Liver (tissue), 9 donors: ENCODE results near the gene HCLS1. TPM values are rescaled to one million over a fixed set of nuclear protein-coding genes. Genes with fewer than 3 reads are reported as not detected.
A peak's percentile ranks its signal among the peaks of the same experiment; 100 is the strongest.

ENCODE experiments used
- DNase-seq: peaks from one replicate; pipeline ENCODE4 v3.0.0-alpha.2; 2017; ENCODE audit warnings: low spot score
- H3K27ac ChIP-seq, 2 donors: one replicate each; pipeline ENCODE4 v1.7.0; 2013; ENCODE audit warnings: inconsistent platforms in 2 of 2, low read length in 2 of 2, control low read depth in 1 of 2, low read depth in 1 of 2, mild to moderate bottlenecking in 1 of 2
- H3K27me3 ChIP-seq, 4 donors: one replicate each; pipeline versions ENCODE4 v1.6.1 to v1.7.0; 2013; ENCODE audit warnings: low read length in 3 of 4, inconsistent platforms in 1 of 4, mild to moderate bottlenecking in 1 of 4, moderate library complexity in 1 of 4; ENCODE audit not compliant: control insufficient read depth in 4 of 4, insufficient read depth in 4 of 4
- H3K36me3 ChIP-seq, 4 donors: one replicate each; pipeline versions ENCODE4 v1.6.1 to v1.7.0; 2013; ENCODE audit warnings: low read length in 3 of 4, mild to moderate bottlenecking in 3 of 4, low read depth in 1 of 4, moderate library complexity in 1 of 4; ENCODE audit not compliant: control insufficient read depth in 4 of 4, insufficient read depth in 3 of 4
- H3K4me1 ChIP-seq, 4 donors: one replicate each; pipeline versions ENCODE4 v1.6.1 to v1.7.0; 2013; ENCODE audit warnings: low read length in 3 of 4, mild to moderate bottlenecking in 3 of 4, moderate library complexity in 1 of 4; ENCODE audit not compliant: control insufficient read depth in 4 of 4, insufficient read depth in 4 of 4
- H3K4me3 ChIP-seq, 3 donors: one replicate each; pipeline versions ENCODE4 v1.6.1 to v1.7.0; 2013; ENCODE audit warnings: low read length in 3 of 3, control low read depth in 1 of 3, low read depth in 1 of 3, mild to moderate bottlenecking in 1 of 3
- H3K9ac ChIP-seq, 2 donors: one replicate each; pipeline ENCODE4 v1.7.0; 2013; ENCODE audit warnings: low read length in 2 of 2, mild to moderate bottlenecking in 2 of 2, moderate library complexity in 2 of 2, control low read depth in 1 of 2, low read depth in 1 of 2
- H3K9me3 ChIP-seq, 4 donors: one replicate each; pipeline versions ENCODE4 v1.6.1 to v1.7.0; 2013; ENCODE audit warnings: low read length in 3 of 4; ENCODE audit not compliant: control insufficient read depth in 4 of 4
- EGR1 ChIP-seq, 2 donors: IDR thresholded peaks; 2 replicates each; pipeline ENCODE4 v1.6.1; 2016 to 2018; ENCODE audit warnings: antibody characterized with exemption in 2 of 2, low read depth in 2 of 2
- FOXA1 ChIP-seq: IDR thresholded peaks from 2 replicates; pipeline ENCODE4 v1.6.1; 2016; ENCODE audit warnings: antibody characterized with exemption
- FOXA2 ChIP-seq: IDR thresholded peaks from 2 replicates; pipeline ENCODE4 v1.6.1; 2016; ENCODE audit warnings: antibody characterized with exemption
- GABPA ChIP-seq, 2 donors: IDR thresholded peaks in 1 of 2; conservative IDR thresholded peaks in 1 of 2; 2 replicates each; pipeline ENCODE4 v1.6.1; 2016; ENCODE audit warnings: antibody characterized with exemption in 2 of 2, mild to moderate bottlenecking in 1 of 2, moderate library complexity in 1 of 2
- HNF4A ChIP-seq, 2 donors: conservative IDR thresholded peaks; 2 replicates each; pipeline ENCODE4 v1.6.1; 2016; ENCODE audit warnings: antibody characterized with exemption in 2 of 2, mild to moderate bottlenecking in 2 of 2
- HNF4G ChIP-seq: IDR thresholded peaks from 2 replicates; pipeline ENCODE4 v1.6.1; 2016; ENCODE audit warnings: antibody characterized with exemption
- JUND ChIP-seq, 2 donors: IDR thresholded peaks; 2 replicates each; pipeline ENCODE4 v1.6.1; 2016; ENCODE audit warnings: antibody characterized with exemption in 2 of 2
- NR2F2 ChIP-seq: IDR thresholded peaks from 2 replicates; pipeline ENCODE4 v1.6.1; 2016; ENCODE audit warnings: antibody characterized with exemption
- RAD21 ChIP-seq, 2 donors: IDR thresholded peaks; 2 replicates each; pipeline ENCODE4 v1.6.1; 2016; ENCODE audit warnings: antibody characterized with exemption in 2 of 2, mild to moderate bottlenecking in 2 of 2
- RXRA ChIP-seq, 2 donors: IDR thresholded peaks; 2 replicates each; pipeline ENCODE4 v1.6.1; 2017 to 2018; ENCODE audit warnings: antibody characterized with exemption in 2 of 2, mild to moderate bottlenecking in 1 of 2
- SP1 ChIP-seq: IDR thresholded peaks from 2 replicates; pipeline ENCODE4 v1.6.1; 2018; ENCODE audit warnings: antibody characterized with exemption, mild to moderate bottlenecking
- TAF1 ChIP-seq: conservative IDR thresholded peaks from 2 replicates; pipeline ENCODE4 v1.6.1; 2016; ENCODE audit warnings: antibody characterized with exemption, mild to moderate bottlenecking
- YY1 ChIP-seq: IDR thresholded peaks from 2 replicates; pipeline ENCODE4 v1.6.1; 2016; ENCODE audit warnings: antibody characterized with exemption, mild to moderate bottlenecking
- WGBS: extraction: QIAGEN DNeasy Blood & Tissue Kit; methylation state at CpG from one replicate; pipeline ENCODE4 v1.1.7; 2013; 5-methylcytosine and 5-hydroxymethylcytosine counted together
- polyA plus RNA-seq, 2 donors: library from polyadenylated mRNA; stranded (reverse) in 1 of 2; unstranded in 1 of 2; fragments of 200-250 nt in 1 of 2; fragments of >200 nt in 1 of 2; fragmentation: Nextera tagmentation in 1 of 2; extraction: Ambion mirVana in 1 of 2; gene quantifications; one replicate each; pipeline versions ENCODE4 v1.2.1 to v1.2.3, GENCODE V29; 2013 to 2015
- total RNA-seq, 2 donors: library from RNA; depleted of rRNA; stranded (reverse); fragments of >200 nt; gene quantifications; one replicate each; pipeline ENCODE4 v1.2.3, GENCODE V29; 2014
- TF ChIP-seq, protein P1 (sequence below): IDR thresholded peaks from 2 replicates; pipeline ENCODE4 v1.6.1; 2016; ENCODE audit warnings: antibody characterized with exemption
- TF ChIP-seq, protein P2 (sequence below): IDR thresholded peaks from 2 replicates; pipeline ENCODE4 v1.6.1; 2016; ENCODE audit warnings: antibody characterized with exemption
- TF ChIP-seq, protein P3 (sequence below): fragments of 150-350 bp; IDR thresholded peaks from 2 replicates; pipeline ENCODE4 v1.5.1; 2017; ENCODE audit warnings: improper control_type of control experiment, low read depth, low read length; ENCODE audit not compliant: missing input control
- TF ChIP-seq, protein P4 (sequence below): IDR thresholded peaks from 2 replicates; pipeline ENCODE4 v1.6.1; 2016; ENCODE audit warnings: antibody characterized with exemption
- TF ChIP-seq, protein P5 (sequence below): IDR thresholded peaks from 2 replicates; pipeline ENCODE4 v1.6.1; 2016; ENCODE audit warnings: antibody characterized with exemption, mild to moderate bottlenecking
- donor health status: healthy.
- donor health status: healthy.
- donor health status: healthy.
- donor health status: healthy.
- donor health status: healthy.

HCLS1 gene
- total and polyA plus RNA-seq, 4 donors: 17.2 to 39.8 (median 22.5) TPM

DNA sequence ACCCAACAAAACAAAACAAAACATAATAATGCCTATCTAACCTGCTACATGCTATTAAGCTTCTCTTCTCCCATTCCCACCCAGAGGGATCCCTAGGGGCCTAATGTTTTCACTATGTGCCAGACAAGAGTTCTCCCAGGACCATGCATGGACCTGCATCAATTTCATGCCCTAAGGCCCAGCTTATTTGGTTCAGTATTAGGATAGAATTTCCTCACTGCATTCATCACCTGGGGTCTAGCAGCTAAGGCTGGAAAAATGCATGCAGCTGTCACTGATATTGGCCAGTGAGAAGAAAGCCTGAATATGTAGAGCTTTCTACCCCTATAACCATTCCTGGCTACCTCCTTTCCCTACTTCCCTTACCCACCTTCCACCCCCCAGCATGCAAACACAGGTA lies 2.0 kb upstream of the HCLS1 start:
- peaks cover 7 to 50% (median 45%) of the 10 kb centered on the region in 4 donors for H3K36me3 ChIP-seq

DNA sequence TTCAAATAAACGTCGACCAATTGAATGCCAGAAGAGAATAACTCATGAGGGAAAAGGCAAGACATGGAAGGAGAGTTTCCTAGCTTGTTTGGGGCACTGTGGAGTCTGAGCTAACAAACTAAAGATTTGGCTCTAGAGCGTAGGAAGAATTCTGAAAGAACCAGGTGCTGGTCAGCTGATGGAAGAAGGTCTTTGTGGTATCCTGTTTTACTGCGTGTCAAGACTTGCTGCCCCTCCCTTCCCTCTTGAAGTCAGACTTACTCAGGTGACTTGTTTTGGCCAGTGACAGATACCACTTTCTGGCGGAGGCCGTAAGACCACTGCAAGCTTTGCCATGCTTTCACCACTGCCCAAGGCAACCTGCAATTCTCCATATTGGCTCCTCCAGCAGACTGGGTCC lies 673 bp upstream of the HCLS1 start:
- no peak for DNase-seq
- peaks cover 0 to 3% (median under 1%) of the 10 kb centered on the region in 4 donors for H3K4me1 ChIP-seq
- peak overlapping the region; percentile 70 to 77 for H3K27ac ChIP-seq
- H3K36me3 ChIP-seq: peaks cover 7 to 37% (median 31%) of the 10 kb centered on the region in 4 donors
- WGBS: 93% methylated on average over 6 of the region's 6 CpGs
- no peak overlapping the region for H3K4me3 ChIP-seq
- H3K9ac ChIP-seq: no peak overlapping the region
- H3K27me3 ChIP-seq: no peaks in the 10 kb centered on the region
- no peaks in the 10 kb centered on the region for H3K9me3 ChIP-seq
- TF ChIP-seq, protein P1, sequence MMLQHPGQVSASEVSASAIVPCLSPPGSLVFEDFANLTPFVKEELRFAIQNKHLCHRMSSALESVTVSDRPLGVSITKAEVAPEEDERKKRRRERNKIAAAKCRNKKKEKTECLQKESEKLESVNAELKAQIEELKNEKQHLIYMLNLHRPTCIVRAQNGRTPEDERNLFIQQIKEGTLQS: no peak
- TF ChIP-seq HNF4A (conservative IDR thresholded peaks at IDR 0.05) (no peak), RAD21 (IDR thresholded peaks at IDR 0.05) (no peak)
- TF ChIP-seq, protein P2, sequence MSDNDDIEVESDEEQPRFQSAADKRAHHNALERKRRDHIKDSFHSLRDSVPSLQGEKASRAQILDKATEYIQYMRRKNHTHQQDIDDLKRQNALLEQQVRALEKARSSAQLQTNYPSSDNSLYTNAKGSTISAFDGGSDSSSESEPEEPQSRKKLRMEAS: no peak

More for the DNA sequence above, 2.0 kb upstream of the HCLS1 start:
- H3K27ac ChIP-seq: no peak overlapping the region
- peaks cover 0 to 3% (median 0%) of the 10 kb centered on the region in 4 donors for H3K4me1 ChIP-seq
- TF ChIP-seq FOXA1: no peak
- H3K9ac ChIP-seq: no peak overlapping the region
- H3K27me3 ChIP-seq: no peaks in the 10 kb centered on the region
- no peak overlapping the region for H3K4me3 ChIP-seq
- no peaks in the 10 kb centered on the region for H3K9me3 ChIP-seq
- no peak for DNase-seq

DNA sequence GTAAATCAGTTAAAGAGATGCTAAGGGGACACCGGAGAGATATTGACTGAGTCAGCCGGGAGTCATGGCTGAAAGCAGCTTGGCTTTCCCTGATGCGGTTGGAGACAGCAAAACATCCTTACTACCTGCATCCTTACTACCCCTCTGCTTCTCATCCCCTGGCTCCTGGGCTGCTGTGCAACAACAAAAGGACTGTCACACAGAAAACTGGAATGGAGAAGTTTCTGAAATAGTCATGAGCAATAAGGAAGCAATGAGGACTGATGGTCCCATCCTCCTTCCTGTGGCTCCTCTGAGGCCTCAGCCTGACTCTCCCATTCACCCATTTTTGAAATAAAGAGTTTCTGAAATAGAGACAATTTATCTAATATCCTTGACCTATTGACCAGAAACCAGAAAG lies 1.1 kb downstream of the HCLS1 start:
- no peak for DNase-seq
- TF ChIP-seq HNF4G (no peak), RXRA (IDR thresholded peaks at IDR 0.05) (no peak), HNF4A (conservative IDR thresholded peaks at IDR 0.05) (no peak), RAD21 (IDR thresholded peaks at IDR 0.05) (no peak), FOXA1 (no peak), JUND (IDR thresholded peaks at IDR 0.05) (no peak), YY1 (no peak), NR2F2 (no peak), GABPA (IDR thresholded peaks at IDR 0.05 in 1 of 2, conservative IDR thresholded peaks at IDR 0.05 in 1 of 2) (no peak), SP1 (no peak), FOXA2 (no peak), EGR1 (IDR thresholded peaks at IDR 0.05; ENCODE audit: low read depth in 2 of 2) (no peak), TAF1 (no peak)
- TF ChIP-seq, protein P2: no peak
- TF ChIP-seq, protein P3, sequence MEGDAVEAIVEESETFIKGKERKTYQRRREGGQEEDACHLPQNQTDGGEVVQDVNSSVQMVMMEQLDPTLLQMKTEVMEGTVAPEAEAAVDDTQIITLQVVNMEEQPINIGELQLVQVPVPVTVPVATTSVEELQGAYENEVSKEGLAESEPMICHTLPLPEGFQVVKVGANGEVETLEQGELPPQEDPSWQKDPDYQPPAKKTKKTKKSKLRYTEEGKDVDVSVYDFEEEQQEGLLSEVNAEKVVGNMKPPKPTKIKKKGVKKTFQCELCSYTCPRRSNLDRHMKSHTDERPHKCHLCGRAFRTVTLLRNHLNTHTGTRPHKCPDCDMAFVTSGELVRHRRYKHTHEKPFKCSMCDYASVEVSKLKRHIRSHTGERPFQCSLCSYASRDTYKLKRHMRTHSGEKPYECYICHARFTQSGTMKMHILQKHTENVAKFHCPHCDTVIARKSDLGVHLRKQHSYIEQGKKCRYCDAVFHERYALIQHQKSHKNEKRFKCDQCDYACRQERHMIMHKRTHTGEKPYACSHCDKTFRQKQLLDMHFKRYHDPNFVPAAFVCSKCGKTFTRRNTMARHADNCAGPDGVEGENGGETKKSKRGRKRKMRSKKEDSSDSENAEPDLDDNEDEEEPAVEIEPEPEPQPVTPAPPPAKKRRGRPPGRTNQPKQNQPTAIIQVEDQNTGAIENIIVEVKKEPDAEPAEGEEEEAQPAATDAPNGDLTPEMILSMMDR: no peak
- TF ChIP-seq, protein P4, sequence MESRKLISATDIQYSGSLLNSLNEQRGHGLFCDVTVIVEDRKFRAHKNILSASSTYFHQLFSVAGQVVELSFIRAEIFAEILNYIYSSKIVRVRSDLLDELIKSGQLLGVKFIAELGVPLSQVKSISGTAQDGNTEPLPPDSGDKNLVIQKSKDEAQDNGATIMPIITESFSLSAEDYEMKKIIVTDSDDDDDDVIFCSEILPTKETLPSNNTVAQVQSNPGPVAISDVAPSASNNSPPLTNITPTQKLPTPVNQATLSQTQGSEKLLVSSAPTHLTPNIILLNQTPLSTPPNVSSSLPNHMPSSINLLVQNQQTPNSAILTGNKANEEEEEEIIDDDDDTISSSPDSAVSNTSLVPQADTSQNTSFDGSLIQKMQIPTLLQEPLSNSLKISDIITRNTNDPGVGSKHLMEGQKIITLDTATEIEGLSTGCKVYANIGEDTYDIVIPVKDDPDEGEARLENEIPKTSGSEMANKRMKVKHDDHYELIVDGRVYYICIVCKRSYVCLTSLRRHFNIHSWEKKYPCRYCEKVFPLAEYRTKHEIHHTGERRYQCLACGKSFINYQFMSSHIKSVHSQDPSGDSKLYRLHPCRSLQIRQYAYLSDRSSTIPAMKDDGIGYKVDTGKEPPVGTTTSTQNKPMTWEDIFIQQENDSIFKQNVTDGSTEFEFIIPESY: no peak
- TF ChIP-seq, protein P1: no peak
- TF ChIP-seq, protein P5, sequence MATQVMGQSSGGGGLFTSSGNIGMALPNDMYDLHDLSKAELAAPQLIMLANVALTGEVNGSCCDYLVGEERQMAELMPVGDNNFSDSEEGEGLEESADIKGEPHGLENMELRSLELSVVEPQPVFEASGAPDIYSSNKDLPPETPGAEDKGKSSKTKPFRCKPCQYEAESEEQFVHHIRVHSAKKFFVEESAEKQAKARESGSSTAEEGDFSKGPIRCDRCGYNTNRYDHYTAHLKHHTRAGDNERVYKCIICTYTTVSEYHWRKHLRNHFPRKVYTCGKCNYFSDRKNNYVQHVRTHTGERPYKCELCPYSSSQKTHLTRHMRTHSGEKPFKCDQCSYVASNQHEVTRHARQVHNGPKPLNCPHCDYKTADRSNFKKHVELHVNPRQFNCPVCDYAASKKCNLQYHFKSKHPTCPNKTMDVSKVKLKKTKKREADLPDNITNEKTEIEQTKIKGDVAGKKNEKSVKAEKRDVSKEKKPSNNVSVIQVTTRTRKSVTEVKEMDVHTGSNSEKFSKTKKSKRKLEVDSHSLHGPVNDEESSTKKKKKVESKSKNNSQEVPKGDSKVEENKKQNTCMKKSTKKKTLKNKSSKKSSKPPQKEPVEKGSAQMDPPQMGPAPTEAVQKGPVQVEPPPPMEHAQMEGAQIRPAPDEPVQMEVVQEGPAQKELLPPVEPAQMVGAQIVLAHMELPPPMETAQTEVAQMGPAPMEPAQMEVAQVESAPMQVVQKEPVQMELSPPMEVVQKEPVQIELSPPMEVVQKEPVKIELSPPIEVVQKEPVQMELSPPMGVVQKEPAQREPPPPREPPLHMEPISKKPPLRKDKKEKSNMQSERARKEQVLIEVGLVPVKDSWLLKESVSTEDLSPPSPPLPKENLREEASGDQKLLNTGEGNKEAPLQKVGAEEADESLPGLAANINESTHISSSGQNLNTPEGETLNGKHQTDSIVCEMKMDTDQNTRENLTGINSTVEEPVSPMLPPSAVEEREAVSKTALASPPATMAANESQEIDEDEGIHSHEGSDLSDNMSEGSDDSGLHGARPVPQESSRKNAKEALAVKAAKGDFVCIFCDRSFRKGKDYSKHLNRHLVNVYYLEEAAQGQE: no peak
- no peaks in the 10 kb centered on the region for H3K9me3 ChIP-seq
- 89% methylated on average over 3 of the region's 3 CpGs for WGBS
- peaks cover 3 to 21% (median 16%) of the 10 kb centered on the region in 4 donors for H3K36me3 ChIP-seq
- peak overlapping the region in 1 of 3 donors; percentile 10 for H3K4me3 ChIP-seq
- H3K9ac ChIP-seq: peak overlapping the region in 1 of 2 donors; percentile 6
- peak overlapping the region; percentile 21 to 77 for H3K27ac ChIP-seq
- H3K4me1 ChIP-seq: peaks cover 0 to 3% (median under 1%) of the 10 kb centered on the region in 4 donors
- H3K27me3 ChIP-seq: no peaks in the 10 kb centered on the region
